GM18508 (cell line): Measurements from ENCODE around the gene CRELD1.
"Not testable (repeated sequence)": the region's sequence is repeated elsewhere in the genome, so short reads cannot be mapped to it uniquely, and the experiment has no call there.

ENCODE experiments used
- ATAC-seq: cut with Tn5 transposase; IDR thresholded peaks from one replicate; pipeline ENCODE4 v1.9.1; 2021; ENCODE audit warnings: moderate number of reproducible peaks; ENCODE audit not compliant: insufficient read depth, unreplicated experiment

CRELD1 gene

GRCh38 chr3:9933561-9934234, at the start of gene CRELD1:
Gene CRELD1 (plus strand): TSS chr3:9933834. CDS start chr3:9934439, 605 bp downstream.
- ATAC-seq: peak; percentile 73

GRCh38 chr3:9884555-9885165, 49.0 kb upstream of the CRELD1 start:
- ATAC-seq: no peak

- ATAC-seq: no peak
These were observed 47.3 kb upstream of the CRELD1 start for GRCh38 chr3:9886328-9886727.

GRCh38 chr3:9887480-9887879, 46.2 kb upstream of the CRELD1 start:
- ATAC-seq: no peak

- no peak for ATAC-seq
These were observed 45.1 kb upstream of the CRELD1 start for GRCh38 chr3:9888540-9888939.

GRCh38 chr3:9889405-9889804, 44.2 kb upstream of the CRELD1 start:
- ATAC-seq: no peak

- no peak for ATAC-seq
These were observed 43.2 kb upstream of the CRELD1 start, which contains the start of gene JAGN1 for GRCh38 chr3:9890249-9891071. Gene JAGN1 (plus strand): TSS chr3:9890610. CDS start chr3:9890723, 113 bp downstream.

GRCh38 chr3:9891072-9891622, 42.5 kb upstream of the CRELD1 start:
- ATAC-seq: no peak

- ATAC-seq: no peak
These were observed 39.9 kb upstream of the CRELD1 start for GRCh38 chr3:9893739-9894138.

GRCh38 chr3:9895715-9896114, 37.9 kb upstream of the CRELD1 start:
- ATAC-seq: not testable (repeated sequence)

GRCh38 chr3:9896755-9897407, 36.8 kb upstream of the CRELD1 start:
- ATAC-seq: not testable (repeated sequence)

- no peak for ATAC-seq
These were observed 35.9 kb upstream of the CRELD1 start for GRCh38 chr3:9897408-9898372.

GRCh38 chr3:9898467-9899241, 35.0 kb upstream of the CRELD1 start:
- no peak for ATAC-seq

GRCh38 chr3:9899289-9899791, 34.3 kb upstream of the CRELD1 start:
- ATAC-seq: no peak

- not testable (repeated sequence) for ATAC-seq
These were observed 32.6 kb upstream of the CRELD1 start for GRCh38 chr3:9900965-9901415.

GRCh38 chr3:9901967-9902366, 31.7 kb upstream of the CRELD1 start:
- no peak for ATAC-seq

- ATAC-seq: no peak
These were observed 31.0 kb upstream of the CRELD1 start, which contains the start of gene IL17RE for GRCh38 chr3:9902372-9903237. Gene IL17RE (plus strand): TSS chr3:9902848. CDS start chr3:9902933, 85 bp downstream.
